Skeletal muscle satellite cell (primary cell): ENCODE data around the gene ZNF175.

Experiments
- H3K27me3 ChIP-seq: 2 replicates; pipeline ENCODE4 v1.7.0; 2013; ENCODE audit warnings: low read length; ENCODE audit not compliant: control insufficient read depth, insufficient read depth
- H3K36me3 ChIP-seq: 2 replicates; pipeline ENCODE4 v1.7.0; 2013; ENCODE audit warnings: mild to moderate bottlenecking, control low read depth, low read length; ENCODE audit not compliant: insufficient read depth
- H3K4me1 ChIP-seq: 2 replicates; pipeline ENCODE4 v1.7.0; 2013; ENCODE audit warnings: low read length; ENCODE audit not compliant: control insufficient read depth, insufficient read depth
- H3K4me2 ChIP-seq: 2 replicates; pipeline ENCODE4 v1.7.0; 2013; ENCODE audit warnings: mild to moderate bottlenecking, low read length
- H3K4me3 ChIP-seq: 2 replicates; pipeline ENCODE4 v1.7.0; 2013; ENCODE audit warnings: low read length
- H3K9ac ChIP-seq: 2 replicates; pipeline ENCODE4 v1.7.0; 2013; ENCODE audit warnings: mild to moderate bottlenecking, low read depth, low read length, moderate library complexity
- H3K9me3 ChIP-seq: replicated peaks from 2 replicates; pipeline ENCODE4 v1.7.0; 2013; ENCODE audit warnings: mild to moderate bottlenecking, control low read depth, low read length

Gene ZNF175

DNA sequence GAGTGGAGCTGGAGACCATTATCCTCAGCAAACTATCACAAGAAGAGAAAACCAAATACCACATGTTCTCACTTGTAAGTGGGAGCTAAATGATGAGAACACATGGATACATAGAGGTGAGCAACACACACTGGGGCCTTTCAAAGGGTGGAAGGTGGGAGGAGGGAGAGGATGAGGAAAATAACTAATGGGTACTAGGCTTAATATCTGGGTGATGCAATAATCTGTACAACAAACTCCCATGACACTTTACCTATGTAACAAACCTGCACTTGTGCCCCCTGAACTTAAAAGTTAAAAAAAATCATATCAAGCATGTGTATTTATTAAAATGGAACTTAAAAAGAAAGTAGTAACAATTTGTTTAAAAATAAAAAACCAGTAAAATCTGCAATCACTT, 70.6 kb downstream of the ZNF175 start:
- Histone ChIP-seq H3K9me3 (no peaks in the 10 kb centered on the region), H3K4me3 (no peak overlapping the region), H3K4me1 (no peaks in the 10 kb centered on the region), H3K4me2 (no peak overlapping the region), H3K27me3 (no peaks in the 10 kb centered on the region), H3K9ac (no peak overlapping the region), H3K36me3 (no peaks in the 10 kb centered on the region)
